Neural cell (in vitro differentiated cells): ENCODE measurements around the gene LDB1. TPM values are rescaled to one million over a fixed set of nuclear protein-coding genes. Genes with fewer than 3 reads are reported as not detected.

ENCODE experiments used
- H2AFZ ChIP-seq: fragments of 200-600, 300-800 bp; sonication (generic), shearing (Covaris generic); 2 replicates; pipeline ENCODE4 v1.6.0; 2014; ENCODE audit warnings: low read depth, mild to moderate bottlenecking, antibody characterized with exemption, low read length, moderate library complexity
- H3F3A ChIP-seq: fragments of 200-600 bp; shearing (Covaris generic); 2 replicates; pipeline ENCODE4 v1.6.1; 2016; ENCODE audit warnings: mild to moderate bottlenecking, moderate library complexity, mixed read lengths, antibody characterized with exemption, low read length; ENCODE audit not compliant: insufficient read depth, poor library complexity, severe bottlenecking
- H3K27ac ChIP-seq: fragments of 200-600, 300-800 bp; sonication (generic), shearing (Covaris generic); 2 replicates; pipeline ENCODE4 v1.5.1; 2014; ENCODE audit warnings: mild to moderate bottlenecking, low read length, moderate library complexity
- H3K27me3 ChIP-seq: fragments of 300-800, 200-600 bp; sonication (generic), shearing (Covaris generic); 2 replicates; pipeline ENCODE4 v1.6.0; 2014; ENCODE audit warnings: mild to moderate bottlenecking, low read depth, low read length, moderate library complexity; ENCODE audit not compliant: insufficient read depth
- H3K36me3 ChIP-seq: fragments of 300-800, 200-600 bp; sonication (generic), shearing (Covaris generic); 2 replicates; pipeline ENCODE4 v1.5.1; 2014; ENCODE audit warnings: mild to moderate bottlenecking, antibody characterized with exemption, low read length, moderate library complexity; ENCODE audit not compliant: insufficient read depth
- H3K4me2 ChIP-seq: fragments of 300-800, 200-600 bp; sonication (generic), shearing (Covaris generic); 2 replicates; pipeline ENCODE4 v1.6.0; 2014; ENCODE audit warnings: mild to moderate bottlenecking, low read length
- H3K4me3 ChIP-seq: fragments of 300-800, 200-600 bp; sonication (generic), shearing (Covaris generic); 2 replicates; pipeline ENCODE4 v1.5.1; 2014; ENCODE audit warnings: mild to moderate bottlenecking, low read length, moderate library complexity
- H3K79me2 ChIP-seq: fragments of 200-600 bp; shearing (Covaris generic); replicated peaks from 2 replicates; pipeline ENCODE4 v1.6.0; 2014; ENCODE audit warnings: mild to moderate bottlenecking, low read length, moderate library complexity; ENCODE audit not compliant: insufficient read depth
- H3K9ac ChIP-seq: fragments of 300-800, 200-600 bp; sonication (generic), shearing (Covaris generic); 2 replicates; pipeline ENCODE4 v1.6.1; 2016; ENCODE audit warnings: mild to moderate bottlenecking, low read length, mixed read lengths
- H3K9me2 ChIP-seq: fragments of 200-600 bp; shearing (Covaris generic); 2 replicates; pipeline ENCODE4 v1.6.1; 2016; ENCODE audit warnings: mild to moderate bottlenecking, low read length, mixed read lengths; ENCODE audit not compliant: insufficient read depth
- H3K9me3 ChIP-seq: fragments of 200-600, 300-800 bp; sonication (generic), shearing (Covaris generic); 2 replicates; pipeline ENCODE4 v1.6.1; 2016; ENCODE audit warnings: mild to moderate bottlenecking, mixed run types, low read length, moderate library complexity, mixed read lengths
- H4K20me1 ChIP-seq: fragments of 200-600 bp; shearing (Covaris generic); 2 replicates; pipeline ENCODE4 v1.6.1; 2016; ENCODE audit warnings: mild to moderate bottlenecking, mixed run types; ENCODE audit not compliant: insufficient read depth
- EP300 ChIP-seq: fragments of 450-650 bp; conservative IDR thresholded peaks from 2 replicates; pipeline ENCODE4 v1.6.1; 2014; ENCODE audit warnings: antibody characterized with exemption, mild to moderate bottlenecking, moderate library complexity; ENCODE audit not compliant: poor library complexity, severe bottlenecking
- EZH2 ChIP-seq: fragments of 200-600, 300-800 bp; shearing (Covaris generic), sonication (generic); IDR thresholded peaks from 2 replicates; pipeline ENCODE4 v1.6.1; 2014; ENCODE audit warnings: antibody characterized with exemption, low read length, borderline replicate concordance, mild to moderate bottlenecking; ENCODE audit not compliant: insufficient read depth, poor library complexity, severe bottlenecking
- MXI1 ChIP-seq: fragments of 450-650 bp; conservative IDR thresholded peaks from 2 replicates; pipeline ENCODE4 v1.6.1; 2014; ENCODE audit warnings: antibody characterized with exemption, mild to moderate bottlenecking; ENCODE audit not compliant: poor library complexity, severe bottlenecking
- POLR2AphosphoS5 ChIP-seq: IDR thresholded peaks from 2 replicates; pipeline ENCODE4 v1.6.1; 2012
- RAD21 ChIP-seq: fragments of 450-650 bp; conservative IDR thresholded peaks from 2 replicates; pipeline ENCODE4 v1.6.1; 2014; ENCODE audit warnings: antibody characterized with exemption, mild to moderate bottlenecking, moderate library complexity
- SMC3 ChIP-seq: fragments of 450-650 bp; conservative IDR thresholded peaks from 2 replicates; pipeline ENCODE4 v1.6.1; 2014; ENCODE audit warnings: antibody characterized with exemption, mild to moderate bottlenecking, moderate library complexity; ENCODE audit not compliant: poor library complexity
- TAF1 ChIP-seq: IDR thresholded peaks from 2 replicates; pipeline ENCODE4 v1.6.1; 2012; ENCODE audit warnings: low read depth
- polyA plus RNA-seq: library from polyadenylated mRNA; depleted of rRNA; stranded (reverse); fragments of >200 nt; gene quantifications from 2 replicates; pipeline ENCODE4 v1.2.3, GENCODE V29; 2014
- TF ChIP-seq, protein P1 (sequence below): IDR thresholded peaks from 2 replicates; pipeline ENCODE4 v1.6.1; 2012; ENCODE audit warnings: borderline replicate concordance
- TF ChIP-seq, protein P2 (sequence below): fragments of 450-650 bp; IDR thresholded peaks from 2 replicates; pipeline ENCODE4 v1.5.1; 2014; ENCODE audit warnings: antibody characterized with exemption, mild to moderate bottlenecking, moderate library complexity; ENCODE audit not compliant: poor library complexity, severe bottlenecking

LDB1 gene
- polyA plus RNA-seq, 1 donor from 2014 or later = 107 TPM

DNA sequence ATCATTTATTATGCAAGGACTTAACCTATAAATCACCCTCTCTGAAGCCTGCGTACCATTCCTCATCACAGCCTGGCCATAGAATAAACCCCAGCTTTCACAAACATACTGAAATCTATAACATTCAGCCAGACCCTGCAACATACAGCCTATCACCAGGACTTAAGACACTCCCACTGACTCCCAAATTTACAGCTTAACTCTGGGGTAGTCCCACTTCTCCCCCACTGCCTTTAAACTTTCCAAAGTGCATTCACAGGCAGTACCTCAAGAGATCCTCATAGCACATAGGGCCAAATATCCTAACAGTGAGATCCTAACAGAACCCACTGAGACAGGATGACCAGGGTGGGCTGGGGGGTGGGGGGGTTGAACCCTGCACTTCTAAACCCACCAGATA lies 3.5 kb downstream of the LDB1 start:
- H3K9me2 ChIP-seq = no peaks in the 10 kb centered on the region
- H3K27ac ChIP-seq = peak overlapping the region; percentile 97
- no peaks in the 10 kb centered on the region for H3K27me3 ChIP-seq
- no peak overlapping the region for H2AFZ ChIP-seq
- no peaks in the 10 kb centered on the region for H3K9me3 ChIP-seq
- H3K4me3 ChIP-seq = peak overlapping the region; percentile 92
- H3K79me2 ChIP-seq = peaks cover 77% of the 10 kb centered on the region
- no peaks in the 10 kb centered on the region for H3K36me3 ChIP-seq
- no peaks in the 10 kb centered on the region for H3F3A ChIP-seq
- H3K4me2 ChIP-seq = peak overlapping the region; percentile 95
- TF ChIP-seq POLR2AphosphoS5 (no peak), SMC3 (no peak), MXI1 (no peak), EZH2 (no peak), TAF1 (no peak)
- H3K9ac ChIP-seq = peak overlapping the region; percentile 88
- H4K20me1 ChIP-seq = peaks cover 13% of the 10 kb centered on the region

DNA sequence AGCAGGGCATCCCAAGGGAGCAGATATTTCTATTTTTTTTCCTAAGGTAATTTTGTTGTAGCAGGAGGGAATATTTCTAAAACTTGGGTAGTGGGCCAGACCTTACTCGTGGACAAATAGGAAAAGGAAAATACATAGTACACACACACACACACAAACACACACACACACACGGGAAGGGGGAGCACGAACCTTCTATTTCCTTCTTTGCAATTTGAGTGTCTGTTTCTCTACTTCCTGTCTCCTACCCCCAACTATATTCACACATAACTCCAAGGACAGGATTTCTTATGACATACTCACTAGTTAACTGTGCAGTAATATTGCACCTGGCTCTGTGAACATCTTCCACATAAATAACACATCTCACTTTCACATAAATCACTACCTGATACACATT lies 4.4 kb downstream of the LDB1 start:
- peaks cover 78% of the 10 kb centered on the region for H3K79me2 ChIP-seq
- H3K9ac ChIP-seq = peak overlapping the region; percentile 88
- no peaks in the 10 kb centered on the region for H3K9me3 ChIP-seq
- no peaks in the 10 kb centered on the region for H3K36me3 ChIP-seq
- H3K27me3 ChIP-seq = no peaks in the 10 kb centered on the region
- TF ChIP-seq MXI1 (no peak), POLR2AphosphoS5 (no peak), SMC3 (no peak), TAF1 (no peak), EZH2 (no peak), RAD21 (no peak), EP300 (no peak)
- TF ChIP-seq, protein P1, sequence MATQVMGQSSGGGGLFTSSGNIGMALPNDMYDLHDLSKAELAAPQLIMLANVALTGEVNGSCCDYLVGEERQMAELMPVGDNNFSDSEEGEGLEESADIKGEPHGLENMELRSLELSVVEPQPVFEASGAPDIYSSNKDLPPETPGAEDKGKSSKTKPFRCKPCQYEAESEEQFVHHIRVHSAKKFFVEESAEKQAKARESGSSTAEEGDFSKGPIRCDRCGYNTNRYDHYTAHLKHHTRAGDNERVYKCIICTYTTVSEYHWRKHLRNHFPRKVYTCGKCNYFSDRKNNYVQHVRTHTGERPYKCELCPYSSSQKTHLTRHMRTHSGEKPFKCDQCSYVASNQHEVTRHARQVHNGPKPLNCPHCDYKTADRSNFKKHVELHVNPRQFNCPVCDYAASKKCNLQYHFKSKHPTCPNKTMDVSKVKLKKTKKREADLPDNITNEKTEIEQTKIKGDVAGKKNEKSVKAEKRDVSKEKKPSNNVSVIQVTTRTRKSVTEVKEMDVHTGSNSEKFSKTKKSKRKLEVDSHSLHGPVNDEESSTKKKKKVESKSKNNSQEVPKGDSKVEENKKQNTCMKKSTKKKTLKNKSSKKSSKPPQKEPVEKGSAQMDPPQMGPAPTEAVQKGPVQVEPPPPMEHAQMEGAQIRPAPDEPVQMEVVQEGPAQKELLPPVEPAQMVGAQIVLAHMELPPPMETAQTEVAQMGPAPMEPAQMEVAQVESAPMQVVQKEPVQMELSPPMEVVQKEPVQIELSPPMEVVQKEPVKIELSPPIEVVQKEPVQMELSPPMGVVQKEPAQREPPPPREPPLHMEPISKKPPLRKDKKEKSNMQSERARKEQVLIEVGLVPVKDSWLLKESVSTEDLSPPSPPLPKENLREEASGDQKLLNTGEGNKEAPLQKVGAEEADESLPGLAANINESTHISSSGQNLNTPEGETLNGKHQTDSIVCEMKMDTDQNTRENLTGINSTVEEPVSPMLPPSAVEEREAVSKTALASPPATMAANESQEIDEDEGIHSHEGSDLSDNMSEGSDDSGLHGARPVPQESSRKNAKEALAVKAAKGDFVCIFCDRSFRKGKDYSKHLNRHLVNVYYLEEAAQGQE = no peak
- TF ChIP-seq, protein P2, sequence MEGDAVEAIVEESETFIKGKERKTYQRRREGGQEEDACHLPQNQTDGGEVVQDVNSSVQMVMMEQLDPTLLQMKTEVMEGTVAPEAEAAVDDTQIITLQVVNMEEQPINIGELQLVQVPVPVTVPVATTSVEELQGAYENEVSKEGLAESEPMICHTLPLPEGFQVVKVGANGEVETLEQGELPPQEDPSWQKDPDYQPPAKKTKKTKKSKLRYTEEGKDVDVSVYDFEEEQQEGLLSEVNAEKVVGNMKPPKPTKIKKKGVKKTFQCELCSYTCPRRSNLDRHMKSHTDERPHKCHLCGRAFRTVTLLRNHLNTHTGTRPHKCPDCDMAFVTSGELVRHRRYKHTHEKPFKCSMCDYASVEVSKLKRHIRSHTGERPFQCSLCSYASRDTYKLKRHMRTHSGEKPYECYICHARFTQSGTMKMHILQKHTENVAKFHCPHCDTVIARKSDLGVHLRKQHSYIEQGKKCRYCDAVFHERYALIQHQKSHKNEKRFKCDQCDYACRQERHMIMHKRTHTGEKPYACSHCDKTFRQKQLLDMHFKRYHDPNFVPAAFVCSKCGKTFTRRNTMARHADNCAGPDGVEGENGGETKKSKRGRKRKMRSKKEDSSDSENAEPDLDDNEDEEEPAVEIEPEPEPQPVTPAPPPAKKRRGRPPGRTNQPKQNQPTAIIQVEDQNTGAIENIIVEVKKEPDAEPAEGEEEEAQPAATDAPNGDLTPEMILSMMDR = no peak
- no peak overlapping the region for H2AFZ ChIP-seq
- peak overlapping the region; percentile 85 for H3K4me2 ChIP-seq
- H3F3A ChIP-seq = no peaks in the 10 kb centered on the region
- H4K20me1 ChIP-seq = peaks cover 18% of the 10 kb centered on the region
- H3K9me2 ChIP-seq = no peaks in the 10 kb centered on the region
- peak overlapping the region; percentile 93 for H3K27ac ChIP-seq
- H3K4me3 ChIP-seq = peak overlapping the region; percentile 92
